ENCODE results near the gene GBGT1.

DNA sequence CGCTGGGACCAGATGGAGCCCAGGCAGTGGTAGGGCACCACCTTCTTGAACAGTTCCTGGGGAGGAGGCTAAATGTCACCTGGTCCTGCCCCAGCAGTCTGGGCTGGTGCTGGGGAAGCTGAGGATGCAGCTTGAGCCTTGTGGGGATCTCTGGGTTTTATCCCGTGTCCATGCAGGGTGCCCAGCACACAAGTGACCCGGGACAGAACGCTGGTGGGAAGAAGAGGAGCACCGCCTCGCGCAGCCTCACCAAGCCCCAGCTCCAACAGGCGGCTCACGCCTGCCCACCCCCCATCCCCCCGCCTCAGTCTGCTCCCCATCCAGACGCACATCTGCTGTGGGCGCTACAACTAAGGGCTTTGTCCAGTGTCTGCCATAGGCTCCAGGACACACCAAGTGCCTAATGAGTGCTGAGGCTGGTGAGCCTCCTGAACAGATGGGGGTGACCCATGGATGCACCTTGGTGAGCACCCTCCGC is 56.4 kb downstream of the GBGT1 start:
- TF ChIP-seq POLR2AphosphoS5 (IDR thresholded peaks at IDR 0.05; ENCODE audit: low read depth, low read length) (no peak), SIN3A (IDR thresholded peaks at IDR 0.05; ENCODE audit: borderline replicate concordance, insufficient read depth, low read length) (no peak), TAF1 (IDR thresholded peaks at IDR 0.05; ENCODE audit: borderline replicate concordance, insufficient read depth, low read length) (no peak)
- TF ChIP-seq, protein P1, sequence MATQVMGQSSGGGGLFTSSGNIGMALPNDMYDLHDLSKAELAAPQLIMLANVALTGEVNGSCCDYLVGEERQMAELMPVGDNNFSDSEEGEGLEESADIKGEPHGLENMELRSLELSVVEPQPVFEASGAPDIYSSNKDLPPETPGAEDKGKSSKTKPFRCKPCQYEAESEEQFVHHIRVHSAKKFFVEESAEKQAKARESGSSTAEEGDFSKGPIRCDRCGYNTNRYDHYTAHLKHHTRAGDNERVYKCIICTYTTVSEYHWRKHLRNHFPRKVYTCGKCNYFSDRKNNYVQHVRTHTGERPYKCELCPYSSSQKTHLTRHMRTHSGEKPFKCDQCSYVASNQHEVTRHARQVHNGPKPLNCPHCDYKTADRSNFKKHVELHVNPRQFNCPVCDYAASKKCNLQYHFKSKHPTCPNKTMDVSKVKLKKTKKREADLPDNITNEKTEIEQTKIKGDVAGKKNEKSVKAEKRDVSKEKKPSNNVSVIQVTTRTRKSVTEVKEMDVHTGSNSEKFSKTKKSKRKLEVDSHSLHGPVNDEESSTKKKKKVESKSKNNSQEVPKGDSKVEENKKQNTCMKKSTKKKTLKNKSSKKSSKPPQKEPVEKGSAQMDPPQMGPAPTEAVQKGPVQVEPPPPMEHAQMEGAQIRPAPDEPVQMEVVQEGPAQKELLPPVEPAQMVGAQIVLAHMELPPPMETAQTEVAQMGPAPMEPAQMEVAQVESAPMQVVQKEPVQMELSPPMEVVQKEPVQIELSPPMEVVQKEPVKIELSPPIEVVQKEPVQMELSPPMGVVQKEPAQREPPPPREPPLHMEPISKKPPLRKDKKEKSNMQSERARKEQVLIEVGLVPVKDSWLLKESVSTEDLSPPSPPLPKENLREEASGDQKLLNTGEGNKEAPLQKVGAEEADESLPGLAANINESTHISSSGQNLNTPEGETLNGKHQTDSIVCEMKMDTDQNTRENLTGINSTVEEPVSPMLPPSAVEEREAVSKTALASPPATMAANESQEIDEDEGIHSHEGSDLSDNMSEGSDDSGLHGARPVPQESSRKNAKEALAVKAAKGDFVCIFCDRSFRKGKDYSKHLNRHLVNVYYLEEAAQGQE (IDR thresholded peaks at IDR 0.05; ENCODE audit: insufficient read depth in 1 of 2, low read depth in 2 of 2, low read length in 2 of 2), result no peak
